H9 (cell line): ENCODE results near the gene B4GALNT1. TPM values are rescaled to one million over a fixed set of nuclear protein-coding genes. Genes with fewer than 3 reads are reported as not detected.

Experiments
- DNase-seq: peaks from one replicate; pipeline ENCODE4 v3.0.0-alpha.2; 2017
- H2AFZ ChIP-seq: one replicate; pipeline ENCODE4 v1.6.1; 2013; ENCODE audit warnings: mild to moderate bottlenecking, low read length, control low read depth, moderate library complexity
- H2AK5ac ChIP-seq: 2 replicates; pipeline ENCODE4 v1.6.1; 2013; ENCODE audit warnings: low read length, control low read depth, mixed read lengths; ENCODE audit not compliant: insufficient read length
- H2BK120ac ChIP-seq: one replicate; pipeline ENCODE4 v1.6.1; 2013; ENCODE audit warnings: low read depth, mild to moderate bottlenecking, low read length, control low read depth, inconsistent platforms; ENCODE audit not compliant: poor library complexity, severe bottlenecking
- H2BK12ac ChIP-seq: 2 replicates; pipeline ENCODE4 v1.6.1; 2013; ENCODE audit warnings: low read length, control low read depth, mixed read lengths, low read depth; ENCODE audit not compliant: insufficient read length
- H2BK15ac ChIP-seq: 2 replicates; pipeline ENCODE4 v1.6.1; 2013; ENCODE audit warnings: low read depth, low read length, control low read depth
- H2BK20ac ChIP-seq: one replicate; pipeline ENCODE4 v1.6.1; 2013; ENCODE audit warnings: low read depth, mild to moderate bottlenecking, low read length, control low read depth, inconsistent platforms; ENCODE audit not compliant: poor library complexity, severe bottlenecking
- H2BK5ac ChIP-seq: 2 replicates; pipeline ENCODE4 v1.6.1; 2013; ENCODE audit warnings: low read length, control low read depth, mixed read lengths; ENCODE audit not compliant: insufficient read length
- H3K14ac ChIP-seq: 2 replicates; pipeline ENCODE4 v1.6.1; 2013; ENCODE audit warnings: low read length, control low read depth; ENCODE audit not compliant: insufficient read depth
- H3K18ac ChIP-seq: 2 replicates; pipeline ENCODE4 v1.6.1; 2013; ENCODE audit warnings: low read depth, mild to moderate bottlenecking, mixed read lengths, low read length, control low read depth; ENCODE audit not compliant: insufficient read length
- H3K23ac ChIP-seq: 2 replicates; pipeline ENCODE4 v1.6.1; 2013; ENCODE audit warnings: low read length, control low read depth, mixed read lengths, low read depth; ENCODE audit not compliant: insufficient read length
- H3K23me2 ChIP-seq: 2 replicates; pipeline ENCODE4 v1.6.1; 2013; ENCODE audit warnings: low read depth, mild to moderate bottlenecking, mixed read lengths, low read length, control low read depth; ENCODE audit not compliant: insufficient read length, poor library complexity, severe bottlenecking
- H3K27ac ChIP-seq: 2 replicates; pipeline ENCODE4 v1.5.1; 2013; ENCODE audit warnings: low read length, control low read depth, mixed read lengths, low read depth; ENCODE audit not compliant: insufficient read length
- H3K27me3 ChIP-seq: 2 replicates; pipeline ENCODE4 v1.6.1; 2013; ENCODE audit warnings: low read length, control low read depth, inconsistent platforms; ENCODE audit not compliant: insufficient read depth
- H3K4ac ChIP-seq: 2 replicates; pipeline ENCODE4 v1.6.1; 2013; ENCODE audit warnings: low read depth, mild to moderate bottlenecking, control low read depth, inconsistent platforms, low read length, moderate library complexity
- H3K4me1 ChIP-seq: 2 replicates; pipeline ENCODE4 v1.6.1; 2013; ENCODE audit warnings: low read length, control low read depth, inconsistent platforms; ENCODE audit not compliant: insufficient read depth
- H3K4me2 ChIP-seq: 2 replicates; pipeline ENCODE4 v1.6.1; 2013; ENCODE audit warnings: low read length, control low read depth, mixed read lengths; ENCODE audit not compliant: insufficient read length, insufficient read depth
- H3K56ac ChIP-seq: 2 replicates; pipeline ENCODE4 v1.6.1; 2013; ENCODE audit warnings: low read depth, mild to moderate bottlenecking, mixed read lengths, low read length, control low read depth; ENCODE audit not compliant: insufficient read length
- H3K79me1 ChIP-seq: 2 replicates; pipeline ENCODE4 v1.6.1; 2013; ENCODE audit warnings: low read depth, mild to moderate bottlenecking, moderate library complexity, low read length, control low read depth, inconsistent platforms; ENCODE audit not compliant: insufficient read depth, poor library complexity, severe bottlenecking
- H3K79me2 ChIP-seq: 2 replicates; pipeline ENCODE4 v1.6.1; 2013; ENCODE audit warnings: low read length, control low read depth, inconsistent platforms; ENCODE audit not compliant: insufficient read depth
- H3K9ac ChIP-seq: 2 replicates; pipeline ENCODE4 v1.6.1; 2013; ENCODE audit warnings: low read length, control low read depth, mixed read lengths; ENCODE audit not compliant: insufficient read length; ENCODE audit errors: extremely low read depth
- H3K9me3 ChIP-seq: one replicate; pipeline ENCODE4 v1.6.1; 2013; ENCODE audit warnings: low read depth, low read length, inconsistent platforms; ENCODE audit not compliant: control insufficient read depth
- H3T11ph ChIP-seq: one replicate; pipeline ENCODE4 v1.6.1; 2013; ENCODE audit warnings: mild to moderate bottlenecking, low read length, control low read depth, inconsistent platforms
- H4K20me1 ChIP-seq: one replicate; pipeline ENCODE4 v1.6.1; 2013; ENCODE audit not compliant: control insufficient read depth, insufficient read length, insufficient read depth
- H4K5ac ChIP-seq: 2 replicates; pipeline ENCODE4 v1.6.1; 2013; ENCODE audit warnings: low read depth, mild to moderate bottlenecking, mixed read lengths, low read length, control low read depth; ENCODE audit not compliant: insufficient read length
- H4K8ac ChIP-seq: replicated peaks from 2 replicates; pipeline ENCODE4 v1.6.1; 2013; ENCODE audit warnings: low read length, control low read depth, mixed read lengths, low read depth; ENCODE audit not compliant: insufficient read length
- H4K91ac ChIP-seq: 2 replicates; pipeline ENCODE4 v1.6.1; 2013; ENCODE audit warnings: low read depth, mild to moderate bottlenecking, moderate library complexity, mixed read lengths, low read length, control low read depth; ENCODE audit not compliant: insufficient read length
- H3K27ac Mint-ChIP-seq, 3 experiments: 2 replicates in 2 of 3; 3 replicates in 1 of 3; pipeline ENCODE4 v1.8.0; 2020 to 2021; ENCODE audit warnings: mixed read lengths in 3 of 3, mild to moderate bottlenecking in 1 of 3, moderate library complexity in 1 of 3
- H3K27me3 Mint-ChIP-seq: 2 replicates; pipeline ENCODE4 v1.8.0; 2021; ENCODE audit warnings: low read depth, mild to moderate bottlenecking, moderate library complexity, mixed read lengths
- H3K36me3 Mint-ChIP-seq, 3 experiments: 2 replicates in 2 of 3; 3 replicates in 1 of 3; pipeline ENCODE4 v1.8.0; 2020 to 2021; ENCODE audit warnings: low read depth in 3 of 3, mixed read lengths in 3 of 3; ENCODE audit not compliant: insufficient read depth in 1 of 3
- H3K4me1 Mint-ChIP-seq, 2 experiments: 2 replicates each; pipeline ENCODE4 v1.8.0; 2020; ENCODE audit warnings: mixed read lengths in 2 of 2
- H3K4me3 Mint-ChIP-seq, 2 experiments: 2 replicates in 1 of 2; 3 replicates in 1 of 2; pipeline ENCODE4 v1.8.0; 2020 to 2021; ENCODE audit warnings: mild to moderate bottlenecking in 2 of 2, mixed read lengths in 2 of 2, moderate library complexity in 1 of 2
- H3K9me3 Mint-ChIP-seq, 2 experiments: 2 replicates in 1 of 2; 3 replicates in 1 of 2; pipeline ENCODE4 v1.8.0; 2020; ENCODE audit warnings: mild to moderate bottlenecking in 2 of 2, mixed read lengths in 2 of 2, moderate library complexity in 1 of 2
- CTCF ChIP-seq: fragments of 200-600 bp; sonication (generic); conservative IDR thresholded peaks from 3 replicates; pipeline ENCODE4 v1.8.0; 2021; ENCODE audit warnings: antibody characterized with exemption, mild to moderate bottlenecking
- WGBS: extraction: QIAGEN DNeasy Blood & Tissue Kit; methylation state at CpG from one replicate; pipeline ENCODE4 v1.1.7; 2013; ENCODE audit warnings: missing lambda C conversion rate, low lambda C conversion rate, mixed read lengths; ENCODE audit not compliant: insufficient read length; ENCODE audit errors: extremely low coverage; 5-methylcytosine and 5-hydroxymethylcytosine counted together
- total RNA-seq: library from RNA; stranded (reverse); gene quantifications from 2 replicates; pipeline ENCODE4 v1.2.1, GENCODE V29; 2021

B4GALNT1 gene
- total RNA-seq, 1 experiment from 2014 or later, result 2.3 TPM

GRCh38 chr12:57613427-57614109 is 19.4 kb downstream of the B4GALNT1 start:
- peaks cover 40% of the 10 kb centered on the region for H3K27me3 Mint-ChIP-seq
- H3K27ac Mint-ChIP-seq, result no peak overlapping the region

More at GRCh38 chr12:57613427-57614109, 19.4 kb downstream of the B4GALNT1 start:
- no peak overlapping the region for H3K18ac ChIP-seq
- no peak overlapping the region for H3K4ac ChIP-seq
- H2BK120ac ChIP-seq, result no peak overlapping the region
- H3K23ac ChIP-seq, result no peak overlapping the region
- DNase-seq, result no peak
- no peak overlapping the region for H4K5ac ChIP-seq
- no peaks in the 10 kb centered on the region for H3K79me1 ChIP-seq
- H3K27ac ChIP-seq, result no peak overlapping the region
- H2BK20ac ChIP-seq, result no peak overlapping the region
- no CpG with 5 or more reads among the region's 10 CpGs for WGBS
- no peak overlapping the region for H2AK5ac ChIP-seq
- H2BK12ac ChIP-seq, result no peak overlapping the region
- H2BK5ac ChIP-seq, result no peak overlapping the region
- H2BK15ac ChIP-seq, result no peak overlapping the region
- no peak overlapping the region for H3K4me2 ChIP-seq
- Mint-ChIP-seq H3K4me1 (peaks cover 26 to 33% of the 10 kb centered on the region in 2 experiments), H3K36me3 (peaks cover 9 to 38% (median 19%) of the 10 kb centered on the region in 3 experiments), H3K9me3 (no peaks in the 10 kb centered on the region), H3K4me3 (peak overlapping the region in 1 of 2 experiments; percentile 50; a peak in 1 of 5 replicates)
- no peaks in the 10 kb centered on the region for H3K79me2 ChIP-seq
- H3K23me2 ChIP-seq, result peaks cover 23% of the 10 kb centered on the region
- H3T11ph ChIP-seq, result no peak overlapping the region
- H3K14ac ChIP-seq, result no peak overlapping the region
- no peak overlapping the region for H4K8ac ChIP-seq
- no peak overlapping the region for H4K91ac ChIP-seq
- no peak overlapping the region for H2AFZ ChIP-seq
- no peaks in the 10 kb centered on the region for H3K9me3 ChIP-seq
- no peaks in the 10 kb centered on the region for H3K4me1 ChIP-seq
- TF ChIP-seq CTCF, result no peak
- H4K20me1 ChIP-seq, result no peaks in the 10 kb centered on the region
- no peak overlapping the region for H3K9ac ChIP-seq
- peaks cover 25% of the 10 kb centered on the region; the same call in 1 of the 2 replicates for H3K27me3 ChIP-seq
- no peak overlapping the region for H3K56ac ChIP-seq
